Activated CD8-positive, alpha-beta memory T cell treated with anti-CD3 and anti-CD28 coated beads for 4 hours (primary cell): ENCODE data around the gene ABCA3.

Source experiments
- DNase-seq, 2 donors: peaks; one replicate each; pipeline ENCODE4 v3.0.0-alpha.2; 2020; ENCODE audit warnings: low read depth in 2 of 2

ABCA3 gene

GRCh38 chr16:2235695-2236336 lies 104.7 kb downstream of the ABCA3 start:
- DNase-seq: no peak

GRCh38 chr16:2235234-2235651 lies 105.3 kb downstream of the ABCA3 start:
- no peak for DNase-seq

GRCh38 chr16:2234813-2235170 lies 105.7 kb downstream of the ABCA3 start:
- DNase-seq: no peak

- no peak for DNase-seq
These were observed 106.4 kb downstream of the ABCA3 start for GRCh38 chr16:2233872-2234812.

DNA sequence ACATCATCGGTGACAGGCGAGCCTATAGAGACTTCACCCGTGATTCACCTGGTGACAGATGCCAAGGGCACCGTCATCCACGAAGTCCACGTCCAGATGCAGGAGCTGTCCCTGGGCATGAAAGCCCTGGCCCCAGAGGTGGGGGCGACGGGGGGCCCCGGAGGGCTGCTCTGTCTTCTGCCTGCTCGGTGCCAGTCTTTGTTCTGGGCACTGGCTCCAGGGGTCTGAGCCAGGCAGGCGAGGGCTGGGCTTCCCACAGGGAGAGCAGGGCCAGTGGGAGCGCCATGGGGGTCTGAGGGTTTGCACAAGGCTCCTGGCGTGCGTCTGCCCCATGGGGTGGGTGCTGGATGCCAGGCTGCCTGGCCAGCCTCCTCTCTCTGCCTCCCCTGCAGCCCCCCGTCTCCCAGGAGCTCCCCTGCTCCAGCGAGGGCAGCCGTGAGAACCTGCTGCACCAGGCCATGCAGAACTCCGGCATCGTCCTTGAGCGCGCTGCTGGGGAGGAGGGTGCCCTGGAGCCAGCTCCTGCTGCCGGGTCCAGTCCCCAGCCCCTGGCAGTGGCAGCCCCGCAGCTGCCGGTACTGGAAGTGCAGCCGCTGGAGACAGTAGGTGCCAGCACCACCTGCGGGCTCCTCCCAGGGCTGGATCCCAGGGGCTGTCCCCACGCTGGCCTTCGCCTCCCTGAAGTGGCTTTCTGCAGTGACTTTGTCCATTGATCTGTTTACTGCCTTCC lies 107.3 kb downstream of the ABCA3 start:
- no peak for DNase-seq

DNA sequence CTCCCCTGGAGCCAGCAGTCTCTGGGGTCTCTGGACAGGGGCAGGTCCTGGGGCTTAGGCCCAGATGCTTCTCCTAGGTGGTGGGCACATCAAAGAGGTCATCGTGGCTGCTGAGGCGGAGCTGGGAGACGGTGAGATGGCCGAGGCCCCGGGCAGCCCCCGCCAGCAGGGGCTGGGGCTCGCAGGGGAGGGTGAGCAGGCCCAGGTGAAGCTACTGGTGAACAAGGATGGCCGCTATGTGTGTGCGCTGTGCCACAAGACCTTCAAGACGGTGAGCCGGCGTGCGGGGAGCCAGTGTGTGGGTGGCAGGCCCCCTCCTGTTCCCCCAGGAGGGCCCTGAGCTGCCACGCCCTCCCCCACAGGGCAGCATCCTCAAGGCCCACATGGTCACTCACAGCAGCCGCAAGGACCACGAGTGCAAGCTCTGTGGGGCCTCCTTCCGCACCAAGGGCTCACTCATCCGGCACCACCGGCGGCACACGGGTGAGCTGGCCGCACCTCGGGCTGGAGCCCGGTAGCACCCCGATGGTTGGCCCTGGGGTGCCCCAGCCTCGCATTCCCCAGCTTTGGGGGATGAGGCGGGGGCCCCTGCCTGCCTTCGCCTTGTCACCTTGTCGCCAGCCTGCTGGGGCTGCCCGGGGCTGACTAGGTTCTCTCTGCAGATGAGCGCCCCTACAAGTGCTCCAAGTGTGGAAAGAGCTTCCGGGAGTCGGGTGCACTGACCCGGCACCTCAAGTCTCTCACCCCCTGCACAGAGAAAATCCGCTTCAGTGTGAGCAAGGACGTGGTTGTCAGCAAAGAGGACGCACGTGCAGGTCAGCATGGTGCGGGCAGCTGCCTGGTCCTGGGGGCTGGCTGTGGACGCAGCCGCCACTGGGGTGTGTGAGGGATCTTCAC lies 108.2 kb downstream of the ABCA3 start:
- no peak for DNase-seq

GRCh38 chr16:2231016-2231931 lies 109.3 kb downstream of the ABCA3 start:
- no peak for DNase-seq

DNA sequence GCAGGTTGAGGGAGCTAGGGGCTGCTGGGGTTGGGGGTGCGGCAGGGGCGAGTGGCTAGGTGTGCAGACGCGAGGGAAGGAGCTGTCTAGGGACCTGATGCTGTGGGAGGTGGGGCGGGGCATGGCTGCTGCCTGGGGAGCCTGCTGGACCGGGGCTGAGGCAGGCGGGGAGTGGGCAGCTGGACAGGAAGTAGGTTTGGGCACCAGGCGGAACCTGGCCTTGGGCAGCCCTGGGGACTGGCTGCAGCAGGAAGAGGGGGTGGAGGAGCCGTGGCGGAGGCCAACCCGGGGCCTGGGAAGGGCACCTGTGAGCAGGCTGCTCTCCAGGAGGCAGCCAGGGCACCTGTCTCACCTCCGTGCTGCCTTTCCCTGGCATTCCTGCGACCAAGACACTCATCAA lies 110.2 kb downstream of the ABCA3 start:
- no peak for DNase-seq

DNA sequence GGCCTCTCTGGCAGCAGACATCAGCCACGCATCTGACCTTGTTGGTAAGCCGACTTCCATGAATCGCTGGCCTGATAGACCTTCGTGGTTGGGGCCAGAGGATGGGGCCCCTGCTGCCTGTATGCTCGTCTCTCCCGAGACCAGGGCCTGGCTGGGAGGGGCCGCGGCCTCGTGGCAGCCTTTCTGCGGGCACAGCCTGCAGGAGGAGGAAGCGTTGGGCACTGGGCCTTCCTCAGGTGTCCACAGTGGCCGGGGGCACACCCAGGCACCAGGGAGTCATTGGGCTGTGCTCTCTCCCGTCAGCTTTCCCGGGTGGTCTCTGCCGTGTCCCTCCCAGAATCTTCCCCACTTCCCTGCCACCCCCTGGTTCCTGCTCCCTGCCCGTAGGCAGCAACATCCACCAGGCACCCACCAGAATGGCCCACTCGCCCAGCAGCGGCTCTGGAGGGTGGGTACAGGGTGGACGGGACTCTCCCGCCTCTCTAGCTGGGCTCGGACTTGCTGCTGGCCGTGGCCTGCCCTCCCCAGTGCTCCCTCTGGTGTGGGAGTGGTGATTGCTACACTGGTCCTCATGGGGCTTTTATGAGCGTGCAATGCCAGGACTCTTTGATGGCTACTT lies 110.8 kb downstream of the ABCA3 start:
- DNase-seq: no peak

- no peak for DNase-seq
These were observed 111.4 kb downstream of the ABCA3 start for GRCh38 chr16:2229091-2229490.

GRCh38 chr16:2228161-2228824 lies 112.2 kb downstream of the ABCA3 start:
- no peak for DNase-seq

DNA sequence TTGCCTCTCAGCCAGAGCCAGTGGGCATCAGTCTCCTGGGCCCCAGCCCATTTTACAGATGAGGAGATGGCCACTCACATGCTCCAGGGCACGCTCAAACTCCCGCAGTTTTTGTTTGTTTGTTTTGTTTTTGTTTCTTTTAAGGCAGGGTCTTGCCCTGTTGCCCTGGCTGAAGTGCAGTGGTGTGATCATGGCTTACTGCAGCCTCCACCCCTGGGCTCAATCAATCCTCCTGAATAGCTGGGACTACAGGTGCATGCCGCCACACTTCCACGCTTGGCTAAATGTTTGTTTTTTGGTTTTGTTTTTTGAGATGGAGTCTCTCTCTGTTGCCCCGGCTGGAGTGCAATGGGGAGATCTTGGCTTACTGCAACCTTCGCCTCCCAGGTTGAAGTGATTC lies 113.6 kb downstream of the ABCA3 start:
- DNase-seq: no peak

- no peak for DNase-seq
These were observed 114.2 kb downstream of the ABCA3 start for GRCh38 chr16:2226245-2226793.
